Lower leg skin (tissue), 4 donors: ENCODE measurements around the gene ISL2. TPM values are rescaled to one million over a fixed set of nuclear protein-coding genes. Genes with fewer than 3 reads are reported as not detected.

ENCODE experiments used
- DNase-seq, 2 donors: peaks; one replicate each; pipeline ENCODE4 v3.0.0-alpha.2; 2019; ENCODE audit warnings: low spot score in 2 of 2
- H3K4me3 ChIP-seq: fragments of 200-600 bp; sonication (generic); 2 replicates; pipeline ENCODE4 v1.5.1; 2017; ENCODE audit warnings: mild to moderate bottlenecking, low read depth; ENCODE audit not compliant: poor library complexity, severe bottlenecking
- CTCF ChIP-seq, 3 donors: fragments of 450-650 bp; IDR thresholded peaks; one replicate each; pipeline ENCODE4 v1.5.1; 2016; ENCODE audit warnings: antibody characterized with exemption in 3 of 3, mild to moderate bottlenecking in 3 of 3, moderate library complexity in 2 of 3
- POLR2A ChIP-seq, 2 donors: fragments of 450-650 bp; IDR thresholded peaks; one replicate each; pipeline ENCODE4 v1.6.1; 2016 to 2017; ENCODE audit warnings: antibody characterized with exemption in 2 of 2, mild to moderate bottlenecking in 1 of 2, moderate library complexity in 1 of 2
- WGBS, 2 donors: methylation state at CpG; one replicate each; pipeline ENCODE4 v1.1.5; 2018; 5-methylcytosine and 5-hydroxymethylcytosine counted together
- intact Hi-C: fragments of 100-400 bp; cut with DNase I; formaldehyde crosslinking; loops from one replicate; pipeline ENCODE4 v1.15.0; 2023; ENCODE audit warnings: low total_unique reads
- total RNA-seq, 4 donors: library from RNA; depleted of rRNA; stranded (reverse); fragments of >200 nt; gene quantifications; one replicate each; pipeline ENCODE4 v1.1.0, GENCODE V29; 2016

Gene ISL2
- total RNA-seq, 4 donors from 2014 or later: not detected

- intact Hi-C loops: no loop called here
- no peak for TF ChIP-seq CTCF (IDR thresholded peaks at IDR 0.05)
- no peak for TF ChIP-seq POLR2A (IDR thresholded peaks at IDR 0.05)
- WGBS, 2 donors: 91% methylated on average over 13 of the region's 13 CpGs
- no peak for DNase-seq
- no peak overlapping the region for H3K4me3 ChIP-seq
Measured at GRCh38 chr15:76347482-76348055, 11.0 kb downstream of the ISL2 start.

GRCh38 chr15:76349301-76350070 is 12.9 kb downstream of the ISL2 start:
- intact Hi-C loops: no loop called here
- TF ChIP-seq POLR2A (IDR thresholded peaks at IDR 0.05): no peak
- TF ChIP-seq CTCF (IDR thresholded peaks at IDR 0.05): no peak
- H3K4me3 ChIP-seq: no peak overlapping the region
- 88 to 100% methylated on average over 1 of the region's 1 CpG for WGBS, 2 donors
- DNase-seq: no peak

- no peak for DNase-seq
- intact Hi-C loops: no loop called here
- TF ChIP-seq POLR2A (IDR thresholded peaks at IDR 0.05) (no peak), CTCF (IDR thresholded peaks at IDR 0.05) (no peak)
- 98% methylated on average over 1 of the region's 1 CpG for WGBS, 2 donors
- no peak overlapping the region for H3K4me3 ChIP-seq
Measured at GRCh38 chr15:76353023-76353577, 16.5 kb downstream of the ISL2 start.

- TF ChIP-seq POLR2A (IDR thresholded peaks at IDR 0.05) (no peak), CTCF (IDR thresholded peaks at IDR 0.05) (no peak)
- H3K4me3 ChIP-seq: no peak overlapping the region
- intact Hi-C loops: no loop called here
- no peak for DNase-seq
- 93% methylated on average over 10 of the region's 10 CpGs for WGBS, 2 donors
Measured at GRCh38 chr15:76353903-76354302, 17.3 kb downstream of the ISL2 start.

GRCh38 chr15:76354823-76355440 is 18.4 kb downstream of the ISL2 start:
- TF ChIP-seq POLR2A (IDR thresholded peaks at IDR 0.05) (no peak), CTCF (IDR thresholded peaks at IDR 0.05) (no peak)
- WGBS, 2 donors: 84 to 91% methylated on average over 3 of the region's 3 CpGs
- no peak overlapping the region for H3K4me3 ChIP-seq
- DNase-seq: no peak
- intact Hi-C loops: no loop called here
